HL-60 (cell line): ENCODE measurements around the gene TTLL11.

Experiments used
- POLR2AphosphoS5 ChIP-seq: IDR thresholded peaks from 2 replicates; pipeline ENCODE4 v1.6.1; 2012; ENCODE audit warnings: low read depth
- TF ChIP-seq, protein P1 (sequence below): IDR thresholded peaks from one replicate; pipeline ENCODE4 v1.5.1; 2011; ENCODE audit warnings: low read length, control low read depth, inconsistent platforms; ENCODE audit not compliant: insufficient read depth

DNA sequence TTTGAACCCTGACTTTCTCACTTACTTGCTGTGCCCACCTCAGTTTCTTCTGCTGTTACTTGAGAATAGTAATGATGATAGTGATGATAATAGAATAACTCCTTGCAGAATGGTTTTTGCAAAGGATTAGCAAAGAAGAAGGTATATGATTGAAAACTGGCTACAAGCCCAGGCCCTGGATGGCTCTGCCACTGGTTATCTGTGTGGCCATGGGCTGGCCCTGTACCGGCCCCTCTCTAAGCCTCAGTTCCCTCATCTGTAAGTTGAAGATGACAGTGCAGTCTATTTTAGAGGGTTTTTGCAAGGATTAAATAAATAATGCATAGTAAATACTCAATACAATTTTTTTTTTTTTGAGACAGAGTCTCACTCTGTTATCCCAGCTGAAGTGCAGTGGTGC lies 6.2 kb downstream of the TTLL11 start:
- TF ChIP-seq, protein P1, sequence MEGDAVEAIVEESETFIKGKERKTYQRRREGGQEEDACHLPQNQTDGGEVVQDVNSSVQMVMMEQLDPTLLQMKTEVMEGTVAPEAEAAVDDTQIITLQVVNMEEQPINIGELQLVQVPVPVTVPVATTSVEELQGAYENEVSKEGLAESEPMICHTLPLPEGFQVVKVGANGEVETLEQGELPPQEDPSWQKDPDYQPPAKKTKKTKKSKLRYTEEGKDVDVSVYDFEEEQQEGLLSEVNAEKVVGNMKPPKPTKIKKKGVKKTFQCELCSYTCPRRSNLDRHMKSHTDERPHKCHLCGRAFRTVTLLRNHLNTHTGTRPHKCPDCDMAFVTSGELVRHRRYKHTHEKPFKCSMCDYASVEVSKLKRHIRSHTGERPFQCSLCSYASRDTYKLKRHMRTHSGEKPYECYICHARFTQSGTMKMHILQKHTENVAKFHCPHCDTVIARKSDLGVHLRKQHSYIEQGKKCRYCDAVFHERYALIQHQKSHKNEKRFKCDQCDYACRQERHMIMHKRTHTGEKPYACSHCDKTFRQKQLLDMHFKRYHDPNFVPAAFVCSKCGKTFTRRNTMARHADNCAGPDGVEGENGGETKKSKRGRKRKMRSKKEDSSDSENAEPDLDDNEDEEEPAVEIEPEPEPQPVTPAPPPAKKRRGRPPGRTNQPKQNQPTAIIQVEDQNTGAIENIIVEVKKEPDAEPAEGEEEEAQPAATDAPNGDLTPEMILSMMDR: no peak
- no peak for TF ChIP-seq POLR2AphosphoS5
